Epithelial cell of esophagus (primary cell): ENCODE data around the gene PJA1.

ENCODE experiments used
- DNase-seq: peaks from one replicate; pipeline ENCODE4 v3.0.0; 2010; ENCODE audit warnings: low read depth
- H3K4me3 ChIP-seq: 2 replicates; pipeline ENCODE4 v1.5.1; 2011; ENCODE audit warnings: mild to moderate bottlenecking, low read length, control low read depth
- CTCF ChIP-seq: IDR thresholded peaks from 2 replicates; pipeline ENCODE4 v1.5.1; 2011; ENCODE audit warnings: low read depth, mild to moderate bottlenecking, low read length, control low read depth, inconsistent platforms; ENCODE audit not compliant: insufficient read depth; ENCODE audit errors: missing control alignments

PJA1 gene

GRCh38 chrX:69138512-69138911 lies 26.7 kb downstream of the PJA1 start:
- no peak overlapping the region for H3K4me3 ChIP-seq
- no peak for TF ChIP-seq CTCF
- no peak for DNase-seq

DNA sequence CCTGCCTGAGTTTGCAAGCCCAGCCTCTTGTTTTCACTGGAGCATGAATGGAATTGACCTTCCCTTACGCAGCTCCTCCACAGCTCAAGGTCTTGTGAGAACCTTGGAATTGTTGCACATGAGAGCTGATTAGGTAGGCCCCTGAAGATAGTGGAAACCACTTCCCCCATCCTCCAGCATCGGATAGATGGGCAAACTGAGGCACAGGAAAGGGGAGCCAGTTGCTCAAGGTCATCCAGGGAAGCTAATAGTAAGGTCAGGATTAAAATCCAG lies 27.2 kb downstream of the PJA1 start:
- TF ChIP-seq CTCF, result no peak
- no peak overlapping the region for H3K4me3 ChIP-seq

DNA sequence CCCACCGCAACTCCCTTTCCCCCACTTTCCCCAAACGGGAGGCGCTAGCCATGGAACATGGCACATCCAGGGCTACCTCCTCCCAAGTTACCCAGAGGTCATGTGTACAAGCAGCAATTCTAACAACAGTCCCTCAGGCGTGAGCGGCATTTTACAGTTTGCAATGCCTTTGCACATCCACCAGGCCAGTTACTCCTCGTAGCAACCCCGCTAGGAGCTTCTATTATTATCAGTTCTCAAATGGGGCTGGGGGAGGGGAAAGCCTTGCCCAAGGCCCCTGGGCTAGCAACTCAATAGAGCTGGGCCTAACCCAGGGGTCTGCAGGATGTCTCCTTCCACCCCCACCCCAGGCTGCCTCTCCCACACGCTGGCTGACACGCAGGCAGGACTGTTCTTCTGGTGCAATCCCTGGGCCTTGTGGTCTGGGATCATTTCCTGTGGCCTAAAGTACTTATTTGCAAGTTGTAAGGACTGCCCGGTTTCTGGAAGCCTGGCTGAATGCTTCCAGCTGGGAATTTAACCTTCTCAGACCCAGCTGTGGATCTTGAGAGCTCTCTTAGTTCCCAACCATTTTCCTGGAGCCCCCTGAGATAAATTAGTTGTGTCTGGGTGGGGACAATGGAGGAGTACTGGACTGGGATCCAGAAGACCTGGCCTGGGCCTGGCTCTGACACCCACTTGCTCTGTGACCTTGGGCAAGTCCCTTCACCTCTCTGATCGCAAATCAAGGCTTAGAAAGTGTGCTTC lies 27.7 kb downstream of the PJA1 start:
- TF ChIP-seq CTCF, result no peak
- no peak for DNase-seq
- no peak overlapping the region for H3K4me3 ChIP-seq

More for the DNA sequence above, 27.2 kb downstream of the PJA1 start:
- DNase-seq, result no peak

DNA sequence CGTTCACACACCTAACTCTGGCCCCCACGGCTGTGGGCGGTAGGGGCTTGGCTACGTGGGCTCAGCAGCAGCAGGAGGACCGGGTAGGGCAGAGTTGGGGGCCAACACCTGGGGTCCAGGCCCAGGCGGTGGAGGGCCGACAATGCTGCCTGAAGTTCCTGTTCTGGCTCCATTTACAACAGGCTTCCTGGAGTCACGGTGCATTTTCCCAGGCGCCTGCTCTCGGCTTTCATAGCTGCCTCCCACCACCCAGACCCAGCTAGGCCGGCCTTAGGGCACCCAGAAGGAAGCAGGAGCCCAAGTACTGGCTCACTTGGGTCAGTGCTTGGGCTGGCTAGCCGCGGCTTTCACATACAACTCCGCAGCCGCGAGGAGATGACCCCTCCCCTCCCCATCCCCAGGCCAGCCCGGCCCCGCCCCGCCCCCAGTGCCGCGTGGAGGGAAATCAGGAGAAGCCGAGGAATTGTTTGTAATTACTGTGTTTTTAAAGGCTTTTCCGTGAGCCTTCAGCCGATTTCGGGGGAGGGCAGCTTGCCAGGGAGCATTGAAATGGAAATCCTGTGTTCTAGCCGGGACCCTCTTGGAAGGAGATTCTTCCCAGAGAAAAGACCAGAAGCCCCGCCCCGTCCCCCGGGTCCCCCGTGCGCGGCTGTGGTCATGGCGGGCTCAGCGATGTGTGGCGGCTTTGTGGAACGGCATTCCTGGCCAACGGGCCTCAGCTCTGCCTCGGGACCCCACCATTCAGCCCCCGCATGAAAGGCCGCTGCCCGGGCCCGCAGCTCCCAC lies 28.5 kb downstream of the PJA1 start:
- TF ChIP-seq CTCF, result no peak

GRCh38 chrX:69133921-69134542 lies 31.2 kb downstream of the PJA1 start:
- H3K4me3 ChIP-seq, result no peak overlapping the region
- peak; percentile 71 for DNase-seq
- peak; percentile 55 for TF ChIP-seq CTCF

More for the DNA sequence above, 28.5 kb downstream of the PJA1 start:
- no peak overlapping the region for H3K4me3 ChIP-seq
- no peak for DNase-seq

DNA sequence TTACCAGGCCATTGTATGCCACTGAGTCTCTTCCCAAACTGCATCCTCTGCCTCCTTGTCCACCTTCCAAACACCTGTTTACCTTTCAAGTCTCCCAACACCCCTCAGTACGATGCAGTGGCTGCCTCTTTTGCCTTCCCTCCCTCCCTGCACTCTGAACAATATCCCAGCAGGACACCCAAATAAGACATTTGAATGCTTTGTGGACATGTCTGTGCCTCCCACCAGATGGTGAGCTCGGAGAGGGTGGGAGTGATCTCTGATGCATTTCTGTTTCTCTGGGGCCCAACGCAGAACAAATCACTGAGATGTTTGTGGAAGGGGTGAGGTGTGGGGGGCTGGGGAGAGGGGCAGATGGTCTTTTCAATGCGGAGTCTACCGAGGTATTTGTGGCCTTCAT lies 33.4 kb downstream of the PJA1 start:
- TF ChIP-seq CTCF, result no peak
- H3K4me3 ChIP-seq, result no peak overlapping the region
- DNase-seq, result no peak

- no peak overlapping the region for H3K4me3 ChIP-seq
- TF ChIP-seq CTCF, result no peak
Measured at GRCh38 chrX:69130439-69130838, 34.8 kb downstream of the PJA1 start.

More at GRCh38 chrX:69130439-69130838, 34.8 kb downstream of the PJA1 start:
- no peak for DNase-seq
